WI38 (cell line): ENCODE data around the gene C1QTNF8.

Experiments
- H3K4me3 ChIP-seq: 2 replicates; pipeline ENCODE4 v1.5.1; 2011; ENCODE audit warnings: low read depth, mild to moderate bottlenecking, control low read depth, low read length
- CTCF ChIP-seq: IDR thresholded peaks from 2 replicates; pipeline ENCODE4 v1.5.1; 2012; ENCODE audit warnings: low read depth, mild to moderate bottlenecking, control low read depth, low read length

The C1QTNF8 gene

GRCh38 chr16:1038932-1039331, 57.1 kb downstream of the C1QTNF8 start:
- H3K4me3 ChIP-seq: no peak overlapping the region
- no peak for TF ChIP-seq CTCF
